NCI-H1105 treated with DMSO at 0.1 percent for 48 hours (cell line): ENCODE measurements around the gene OR6B2.
A peak's percentile ranks its signal among the peaks of the same experiment; 100 is the strongest.
"Not testable (repeated sequence)": the region's sequence is repeated elsewhere in the genome, so short reads cannot be mapped to it uniquely, and the experiment has no call there.

ENCODE experiments used
- DNase-seq: peaks from one replicate; lab custom pipeline; 2025; lab: John Stamatoyannopoulos, UW

OR6B2 gene

DNA sequence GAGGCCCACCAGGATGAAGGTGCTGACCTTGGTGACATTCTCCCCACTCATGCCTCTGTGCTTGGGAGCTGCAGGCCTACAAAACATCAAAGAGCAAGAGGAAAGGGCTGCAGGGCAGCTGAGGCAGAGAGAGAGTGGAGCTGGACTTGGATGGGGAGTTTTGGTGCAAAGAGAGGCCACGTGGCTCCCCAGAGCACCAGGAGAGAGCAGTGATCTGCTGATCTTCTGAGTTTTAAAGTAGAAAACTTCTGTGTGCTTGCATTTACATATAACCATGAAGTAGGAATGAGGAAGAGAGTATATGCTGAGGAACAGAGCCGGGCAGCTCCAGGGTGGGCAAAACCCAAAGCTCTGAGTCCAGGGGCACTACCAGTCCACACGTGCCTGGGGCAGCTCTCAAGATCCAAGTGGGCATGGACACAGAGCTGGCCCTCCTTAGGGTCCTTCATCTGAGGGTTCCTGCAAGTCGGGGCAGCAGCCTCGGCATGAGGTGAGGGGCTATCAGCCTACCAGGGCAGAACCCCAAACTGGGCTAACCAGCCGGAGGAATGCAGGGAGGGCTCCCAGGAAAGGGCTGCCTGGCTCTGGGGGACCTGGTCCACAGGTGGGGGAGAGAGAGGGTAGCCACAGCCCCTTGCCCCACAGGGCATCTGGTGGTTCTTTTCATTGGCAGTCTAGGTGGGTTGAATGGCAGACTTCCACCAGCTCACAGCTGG, at the start of gene OR6B2:
OR6B2 (minus strand) TSS at position 51 of the 716 bp plus-strand sequence; CDS start at position 51, 0 bp downstream.
- no peak for DNase-seq

GRCh38 chr2:240078631-240079030, 48.4 kb upstream of the OR6B2 start:
- no peak for DNase-seq

- DNase-seq = no peak
Observed at GRCh38 chr2:240077442-240077841, 47.2 kb upstream of the OR6B2 start.

- DNase-seq = no peak
Observed at GRCh38 chr2:240074545-240074944, 44.3 kb upstream of the OR6B2 start.

DNA sequence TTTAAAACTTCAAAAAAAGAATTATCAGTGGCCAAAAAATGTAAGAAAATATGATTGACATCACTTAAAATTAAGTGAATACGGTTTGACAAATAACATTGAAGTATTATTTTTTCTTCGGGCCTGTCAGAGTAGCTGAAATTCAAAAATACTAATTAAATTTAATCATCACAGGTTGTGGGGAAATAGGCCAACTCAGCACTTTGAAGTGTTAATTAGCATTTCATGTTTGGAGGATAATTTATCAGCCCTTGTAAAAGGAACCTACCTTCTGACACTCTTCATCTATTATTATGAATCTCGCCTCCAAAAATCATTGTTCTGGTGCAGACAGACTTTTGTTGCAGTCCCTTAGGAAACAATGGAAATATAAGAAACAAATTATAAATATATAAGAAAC, 40.7 kb upstream of the OR6B2 start:
- DNase-seq = no peak

DNA sequence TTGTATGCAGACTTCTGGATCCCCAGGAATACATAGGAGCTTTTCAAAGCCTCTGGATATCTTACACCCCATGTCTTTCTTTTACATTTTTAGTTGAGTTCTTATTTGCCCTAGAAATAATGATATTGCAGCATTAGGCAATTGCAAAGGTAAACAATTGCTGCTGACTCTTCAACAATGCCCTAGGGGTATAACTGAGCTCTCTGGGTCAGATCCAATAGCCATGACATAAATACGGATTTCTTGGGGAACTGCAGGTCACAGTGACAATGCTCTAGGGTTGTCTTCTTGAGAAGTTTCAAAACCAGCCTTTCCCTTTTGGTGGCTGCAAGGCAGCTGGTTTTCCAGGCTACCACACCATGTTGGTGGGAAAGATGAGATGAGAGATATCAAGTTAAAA, 39.6 kb upstream of the OR6B2 start:
- DNase-seq = no peak

- DNase-seq = no peak
Observed at GRCh38 chr2:240068193-240068592, 38.0 kb upstream of the OR6B2 start.

DNA sequence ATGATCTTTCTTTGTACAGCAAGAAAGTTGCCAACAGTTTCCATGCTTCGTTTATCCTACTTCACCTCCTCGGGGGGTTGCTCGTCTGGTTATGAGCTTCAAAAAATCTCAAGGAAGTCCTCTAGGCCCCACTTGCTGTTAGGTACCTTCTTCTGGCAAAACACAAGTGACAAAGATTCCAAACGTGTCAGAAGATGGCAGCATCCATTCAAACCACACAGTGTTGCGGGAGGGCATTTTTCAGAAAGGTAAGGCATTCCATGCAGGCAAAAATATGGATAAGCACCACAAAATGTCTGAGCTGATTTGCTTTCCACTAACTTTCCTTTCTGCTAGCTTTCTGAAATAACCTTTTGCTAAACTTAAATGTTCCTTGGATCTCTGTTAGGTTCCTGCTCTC, 36.3 kb upstream of the OR6B2 start:
- DNase-seq = no peak

- DNase-seq = no peak
Observed at GRCh38 chr2:240064898-240065297, 34.7 kb upstream of the OR6B2 start.

DNA sequence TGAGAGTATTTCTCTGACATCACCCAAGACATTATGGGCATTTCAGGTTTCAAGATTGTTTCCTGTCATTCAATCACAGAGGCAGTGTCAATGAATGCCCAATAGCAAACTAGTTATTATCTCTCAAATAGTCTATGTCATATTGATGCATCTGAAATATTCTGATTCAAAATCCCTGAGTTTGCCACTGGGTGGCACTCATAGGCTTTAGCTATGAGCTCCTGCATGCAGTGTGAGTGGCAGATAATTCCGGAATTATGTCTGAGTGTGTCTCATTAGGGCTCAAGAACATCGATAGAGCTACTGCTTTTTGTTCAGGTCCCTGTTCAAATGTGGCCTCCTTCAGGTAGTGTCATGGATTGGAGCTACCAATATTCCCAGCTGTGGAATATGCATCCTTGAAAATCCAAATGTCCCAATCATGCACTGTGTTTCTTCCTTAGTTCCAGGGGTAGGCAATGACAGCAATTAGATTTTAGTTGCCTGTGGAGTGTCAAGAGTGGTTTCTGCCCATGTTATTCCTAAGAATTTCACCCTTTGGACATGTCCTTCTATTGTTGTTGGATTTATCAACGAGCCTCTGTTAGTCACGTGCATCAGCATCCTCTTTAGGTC, 30.9 kb upstream of the OR6B2 start:
- peak; percentile 34 for DNase-seq

DNA sequence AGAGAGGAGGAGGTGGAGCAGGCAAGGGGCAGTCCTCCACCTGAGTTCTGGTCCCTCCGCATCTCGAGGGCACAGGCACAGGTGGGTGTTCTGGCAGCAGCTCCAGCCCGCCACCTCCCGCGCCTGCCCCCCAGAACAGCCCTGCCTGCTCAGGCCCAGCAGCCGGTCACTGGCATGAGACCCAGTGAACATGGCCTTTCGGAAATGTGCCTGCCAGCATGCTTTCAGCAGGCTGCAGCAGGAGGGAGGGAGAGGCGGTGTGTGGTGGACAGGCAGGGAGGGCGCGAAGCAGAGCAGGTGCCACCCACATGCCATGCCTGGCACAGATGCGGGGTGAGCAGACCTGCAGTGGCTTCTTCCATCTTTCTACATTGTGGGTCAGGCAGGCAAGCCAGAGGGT, 26.4 kb upstream of the OR6B2 start:
- no peak for DNase-seq

DNA sequence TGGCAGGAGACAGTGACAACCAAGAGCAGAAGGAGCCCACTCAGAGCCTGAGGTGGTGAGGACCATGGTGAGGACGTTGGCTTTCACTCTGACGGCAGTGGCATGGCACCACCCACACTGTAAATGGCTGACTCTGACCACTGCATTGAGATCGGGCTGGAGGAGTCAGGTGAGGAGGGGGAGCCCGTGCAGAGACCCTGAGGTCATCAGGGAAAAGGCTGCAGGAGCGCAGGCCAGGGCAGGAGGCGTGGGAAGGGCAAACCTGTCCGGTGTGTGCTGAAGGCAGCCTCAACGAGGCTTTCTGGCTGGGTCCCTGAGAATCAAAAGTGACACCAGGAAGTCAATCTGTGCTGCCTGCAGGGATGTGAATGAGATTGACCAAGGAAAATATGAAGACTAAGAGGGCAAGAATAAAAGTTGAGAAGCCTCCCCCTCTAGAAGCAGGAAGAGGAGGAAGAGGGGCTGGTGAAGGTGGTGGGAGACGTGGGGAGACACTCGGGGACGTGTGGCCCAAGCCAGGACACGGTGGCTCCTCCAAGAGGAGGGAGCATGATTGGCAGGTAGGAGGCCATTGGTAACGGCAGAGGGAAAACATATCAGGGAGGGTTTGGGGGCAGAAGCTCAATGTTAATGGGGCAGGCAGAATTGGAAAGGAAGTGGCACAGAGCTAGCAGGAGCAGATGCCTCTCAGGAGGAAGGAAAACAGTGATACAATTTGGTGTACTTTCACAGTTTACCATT, 25.1 kb upstream of the OR6B2 start:
- DNase-seq = no peak

- no peak for DNase-seq
Observed at GRCh38 chr2:240053173-240054155, 23.2 kb upstream of the OR6B2 start, which contains the start of gene OR6B3. OR6B3 (minus strand) TSS chr2:240053521.

- DNase-seq = no peak
Observed at GRCh38 chr2:240052524-240052923, 22.3 kb upstream of the OR6B2 start.

DNA sequence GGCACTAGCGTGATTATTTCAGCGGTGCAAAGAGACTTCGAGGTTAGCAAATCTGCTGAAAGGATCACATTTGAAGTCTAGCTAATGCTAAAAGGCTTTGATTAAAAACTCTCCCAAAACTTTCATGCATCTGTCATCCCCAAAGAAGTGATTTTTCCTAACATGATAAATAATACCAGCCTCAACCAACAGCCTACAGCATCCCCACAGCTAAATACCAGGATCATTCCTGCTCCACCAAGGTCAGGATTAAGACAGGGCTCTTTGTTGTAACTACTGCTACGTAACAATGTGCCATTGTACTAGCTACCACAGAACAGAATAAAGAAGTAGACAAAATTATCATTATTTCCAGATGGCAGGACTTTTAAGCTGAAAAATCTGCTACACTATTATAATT, 21.5 kb upstream of the OR6B2 start:
- no peak for DNase-seq

DNA sequence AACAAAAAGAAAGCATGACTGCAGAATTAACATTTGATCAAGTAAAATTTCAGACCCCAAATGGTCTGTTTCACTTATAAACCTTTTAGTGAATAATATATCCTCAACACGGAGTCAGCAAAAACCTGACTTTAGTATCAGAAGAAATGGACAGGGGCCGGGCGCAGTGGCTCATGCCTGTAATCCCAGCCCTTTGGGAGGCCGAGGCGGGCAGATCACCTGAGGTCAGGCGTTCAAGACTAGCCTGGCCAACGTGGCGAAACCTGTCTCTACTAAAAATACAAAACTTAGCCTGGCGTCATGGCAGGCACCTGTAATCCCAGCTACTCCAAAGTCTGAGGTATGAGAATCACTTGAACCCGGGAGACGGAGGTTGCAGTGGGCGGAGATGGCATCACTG, 20.0 kb upstream of the OR6B2 start:
- no peak for DNase-seq

DNA sequence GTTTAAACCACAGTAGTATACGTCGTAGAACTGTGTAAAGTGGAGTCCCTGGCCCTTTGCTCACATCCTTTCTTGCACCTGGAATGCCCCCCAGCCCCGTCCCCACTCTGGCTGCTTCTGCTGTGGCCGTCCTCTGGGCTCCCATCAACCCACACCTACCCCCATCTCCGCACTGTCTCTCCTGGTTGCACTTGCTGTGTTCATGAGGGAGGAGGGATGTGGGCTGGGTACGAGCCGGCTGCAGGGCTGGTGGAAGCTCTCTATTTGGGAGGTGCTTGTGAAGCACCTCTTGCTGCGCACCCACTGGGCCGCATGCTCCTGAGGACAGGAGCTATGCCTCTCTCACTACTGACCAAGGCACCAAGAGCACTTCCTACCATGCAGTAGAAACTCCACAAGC, 18.0 kb upstream of the OR6B2 start:
- no peak for DNase-seq

- DNase-seq = no peak
Observed at GRCh38 chr2:240045098-240045497, 14.9 kb upstream of the OR6B2 start.

- not testable (repeated sequence) for DNase-seq
Observed at GRCh38 chr2:240044096-240044495, 13.9 kb upstream of the OR6B2 start.

DNA sequence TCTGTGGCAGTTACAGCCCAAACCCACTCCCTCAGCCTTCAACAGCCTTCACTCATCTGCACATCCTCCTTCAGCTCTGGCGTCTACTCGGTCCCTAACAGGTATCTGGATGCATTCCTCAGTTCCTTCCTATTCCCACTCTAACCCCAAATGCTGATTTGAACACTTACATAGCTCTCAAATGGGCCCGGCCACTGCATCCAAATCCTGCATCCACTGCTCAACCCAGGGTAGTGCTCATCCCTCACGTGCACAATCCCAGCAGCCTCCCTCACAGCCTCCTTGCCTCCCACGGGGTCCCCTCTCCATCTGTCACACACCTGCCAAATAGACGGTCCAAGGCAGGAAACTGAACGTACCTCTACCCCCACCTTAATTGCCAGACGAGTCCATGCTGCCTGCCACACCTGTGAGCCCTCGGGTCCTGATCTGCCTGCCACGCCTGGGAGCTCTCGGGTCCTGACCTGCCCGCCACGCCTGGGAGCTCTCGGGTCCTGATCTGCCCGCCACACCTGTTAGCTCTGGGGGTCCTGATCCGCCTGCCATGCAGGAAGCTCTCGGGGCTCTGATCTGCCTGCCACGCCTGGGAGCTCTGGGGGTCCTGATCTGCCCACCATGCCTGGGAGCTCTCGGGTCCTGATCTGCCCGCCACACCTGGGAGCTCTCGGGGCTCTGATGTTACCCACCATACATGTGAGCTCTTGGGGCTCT, 13.2 kb upstream of the OR6B2 start:
- no peak for DNase-seq

- DNase-seq = no peak
Observed at GRCh38 chr2:240042740-240043139, 12.5 kb upstream of the OR6B2 start.
